B cell (primary cell): ENCODE results near the gene STON2. TPM values are rescaled to one million over a fixed set of nuclear protein-coding genes. Genes with fewer than 3 reads are reported as not detected.

ENCODE experiments used
- ATAC-seq: fragments of 200-7000 bp; cut with Tn5 transposase; one replicate; pipeline ENCODE4 v1.10.0; 2021; ENCODE audit warnings: low read depth, mild to moderate bottlenecking, moderate number of reproducible peaks, moderate library complexity
- CTCF ChIA-PET: fragments of 350-600 bp; sonication (Branson Sonifier 250); formaldehyde crosslinking; loops from one replicate; lab custom pipeline; 2021; ENCODE audit warnings: antibody characterized with exemption, inconsistent platforms; lab: Charles Lee
- POLR2A ChIA-PET: fragments of 350-600 bp; sonication (Branson Sonifier 250); formaldehyde crosslinking; loops from one replicate; lab custom pipeline; 2021; ENCODE audit warnings: antibody characterized with exemption; lab: Charles Lee
- DNase-seq: peaks from one replicate; pipeline ENCODE4 v3.0.0; 2013
- H2AFZ ChIP-seq: 2 replicates; pipeline ENCODE4 v1.6.1; 2012; ENCODE audit warnings: mild to moderate bottlenecking, low read depth, low read length; ENCODE audit not compliant: insufficient read depth, poor library complexity, severe bottlenecking
- H3K27ac ChIP-seq, 2 donors: 1 replicate in 1 of 2; 2 replicates in 1 of 2; pipeline ENCODE4 v1.5.1; 2012 to 2013; ENCODE audit warnings: low read length in 2 of 2, mild to moderate bottlenecking in 2 of 2, moderate library complexity in 1 of 2
- H3K27me3 ChIP-seq, 4 experiments: fragments of 200-600 bp in 1 of 4; sonication (generic) in 1 of 4; replicated peaks in 1 of 4; 1 replicate in 2 of 4; 2 replicates in 2 of 4; pipeline versions ENCODE4 v1.6.1 to v1.7.0; 2013 to 2016; ENCODE audit warnings: low read length in 3 of 4, mild to moderate bottlenecking in 2 of 4, mixed read lengths in 1 of 4, moderate library complexity in 1 of 4; ENCODE audit not compliant: insufficient read depth in 4 of 4, control insufficient read depth in 3 of 4; ENCODE audit errors: control extremely low read depth in 1 of 4
- H3K36me3 ChIP-seq, 2 experiments: replicated peaks in 1 of 2; 1 replicate in 1 of 2; 2 replicates in 1 of 2; pipeline versions ENCODE4 v1.6.1 to v1.7.1; 2013; ENCODE audit warnings: low read length in 1 of 2; ENCODE audit not compliant: insufficient read depth in 2 of 2, control insufficient read depth in 1 of 2; ENCODE audit errors: control extremely low read depth in 1 of 2, extremely low read depth in 1 of 2
- H3K4me1 ChIP-seq, 2 donors: fragments of 200-600 bp in 1 of 2; sonication (generic) in 1 of 2; 1 replicate in 1 of 2; 2 replicates in 1 of 2; pipeline versions ENCODE4 v1.5.1 to v1.6.1; 2013 to 2017; ENCODE audit warnings: low read length in 2 of 2; ENCODE audit not compliant: control insufficient read depth in 2 of 2, insufficient read depth in 2 of 2
- H3K4me2 ChIP-seq: replicated peaks from 2 replicates; pipeline ENCODE3; 2012; ENCODE audit warnings: mild to moderate bottlenecking, low read depth, low read length; ENCODE audit not compliant: poor library complexity, severe bottlenecking
- H3K4me3 ChIP-seq, 5 experiments: fragments of 200-600 bp in 1 of 5; sonication (generic) in 1 of 5; 1 replicate in 3 of 5; 2 replicates in 2 of 5; pipeline versions ENCODE4 v1.5.1 to v1.7.0; 2011 to 2016; ENCODE audit warnings: low read length in 4 of 5, mild to moderate bottlenecking in 4 of 5, low read depth in 2 of 5, control low read depth in 1 of 5, moderate library complexity in 1 of 5; ENCODE audit not compliant: insufficient read depth in 1 of 5; ENCODE audit errors: control extremely low read depth in 1 of 5, extremely low read depth in 1 of 5
- H3K79me2 ChIP-seq: fragments of 200-600 bp; sonication (generic); one replicate; pipeline ENCODE4 v1.6.0; 2016; ENCODE audit warnings: low read length; ENCODE audit not compliant: control insufficient read depth, insufficient read depth
- H3K9ac ChIP-seq: fragments of 200-600 bp; sonication (generic); 2 replicates; pipeline ENCODE4 v1.6.1; 2017; ENCODE audit warnings: mild to moderate bottlenecking, low read length, moderate library complexity
- H3K9me3 ChIP-seq, 3 donors: one replicate each; pipeline versions ENCODE4 v1.6.1 to v1.7.1; 2013; ENCODE audit warnings: low read length in 2 of 3; ENCODE audit not compliant: control insufficient read depth in 2 of 3, insufficient read depth in 1 of 3; ENCODE audit errors: control extremely low read depth in 1 of 3
- H4K20me1 ChIP-seq: 2 replicates; pipeline ENCODE4 v1.6.0; 2012; ENCODE audit warnings: mild to moderate bottlenecking, low read length; ENCODE audit not compliant: insufficient read depth, control insufficient read depth, poor library complexity, severe bottlenecking
- H3K27ac Mint-ChIP-seq: one replicate; pipeline ENCODE4 v1.8.0; 2021; ENCODE audit warnings: mixed read lengths
- H3K27me3 Mint-ChIP-seq: one replicate; pipeline ENCODE4 v1.8.0; 2021; ENCODE audit warnings: mixed read lengths
- H3K4me1 Mint-ChIP-seq: one replicate; pipeline ENCODE4 v1.8.0; 2021; ENCODE audit warnings: mixed read lengths
- H3K4me3 Mint-ChIP-seq: one replicate; pipeline ENCODE4 v1.8.0; 2021; ENCODE audit warnings: mixed read lengths
- H3K9me3 Mint-ChIP-seq: one replicate; pipeline ENCODE4 v1.8.0; 2022; ENCODE audit warnings: mixed read lengths; ENCODE audit not compliant: insufficient read depth
- EZH2 ChIP-seq: IDR thresholded peaks from 2 replicates; pipeline ENCODE4 v1.6.1; 2012; ENCODE audit warnings: borderline replicate concordance, low read depth, mild to moderate bottlenecking, moderate library complexity, low read length; ENCODE audit not compliant: insufficient read depth, poor library complexity, severe bottlenecking
- WGBS: methylation state at CpG from one replicate; pipeline ENCODE4 v1.1.5; 2013; ENCODE audit warnings: missing lambda C conversion rate; ENCODE audit not compliant: insufficient coverage; 5-methylcytosine and 5-hydroxymethylcytosine counted together
- intact Hi-C: fragments of 100-400 bp; cut with micrococcal nuclease; formaldehyde crosslinking; loops from one replicate; pipeline ENCODE4 v1.10.0; 2022
- polyA plus RNA-seq: library from polyadenylated mRNA; depleted of rRNA; stranded (reverse); fragments of >200 nt; gene quantifications from 2 replicates; pipeline ENCODE4 v1.2.3, GENCODE V29; 2012
- total RNA-seq, 2 donors: library from RNA; stranded (reverse); fragments of 120-200 nt in 1 of 2; gene quantifications; 1 replicate in 1 of 2; 2 replicates in 1 of 2; pipeline versions ENCODE4 v1.2.3 to v1.2.4, GENCODE V29; 2013 to 2022
- TF ChIP-seq, protein P1 (sequence below): fragments of 200-600 bp; IDR thresholded peaks from one replicate; pipeline ENCODE4 v1.8.0; 2022; ENCODE audit warnings: antibody characterized with exemption, mild to moderate bottlenecking

The STON2 gene
- total and polyA plus RNA-seq, 2 donors (not counting 1 experiment from before 2014, with no cell fraction given): 0.03 TPM; not detected in 1

DNA sequence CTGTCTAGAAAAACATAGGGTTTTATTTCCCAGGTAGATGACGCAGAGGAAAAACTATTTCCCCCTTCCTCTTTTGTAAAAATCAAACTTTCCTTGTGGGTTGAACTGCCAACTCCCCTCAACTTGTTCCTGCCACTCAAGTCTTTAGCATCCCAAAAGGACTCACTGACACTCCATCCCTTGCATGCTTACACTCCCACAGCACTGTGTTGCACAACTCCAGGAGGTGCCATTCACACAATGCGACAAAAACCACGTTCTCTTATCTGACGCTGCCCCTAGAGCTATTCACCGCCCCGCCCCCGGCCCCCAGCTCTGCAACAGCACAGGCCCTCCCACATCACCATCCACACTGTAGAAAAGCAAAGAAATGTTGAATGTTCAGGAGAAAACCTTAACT is 16.9 kb upstream of the STON2 start:
- Mint-ChIP-seq H3K9me3 (peaks cover 9% of the 10 kb centered on the region), H3K4me1 (no peaks in the 10 kb centered on the region), H3K4me3 (no peak overlapping the region), H3K27ac (no peak overlapping the region), H3K27me3 (peaks cover 22% of the 10 kb centered on the region)
- no peak overlapping the region for H3K27ac ChIP-seq
- H3K9ac ChIP-seq: no peak overlapping the region
- no peak for DNase-seq
- H2AFZ ChIP-seq: no peak overlapping the region
- TF ChIP-seq, protein P1, sequence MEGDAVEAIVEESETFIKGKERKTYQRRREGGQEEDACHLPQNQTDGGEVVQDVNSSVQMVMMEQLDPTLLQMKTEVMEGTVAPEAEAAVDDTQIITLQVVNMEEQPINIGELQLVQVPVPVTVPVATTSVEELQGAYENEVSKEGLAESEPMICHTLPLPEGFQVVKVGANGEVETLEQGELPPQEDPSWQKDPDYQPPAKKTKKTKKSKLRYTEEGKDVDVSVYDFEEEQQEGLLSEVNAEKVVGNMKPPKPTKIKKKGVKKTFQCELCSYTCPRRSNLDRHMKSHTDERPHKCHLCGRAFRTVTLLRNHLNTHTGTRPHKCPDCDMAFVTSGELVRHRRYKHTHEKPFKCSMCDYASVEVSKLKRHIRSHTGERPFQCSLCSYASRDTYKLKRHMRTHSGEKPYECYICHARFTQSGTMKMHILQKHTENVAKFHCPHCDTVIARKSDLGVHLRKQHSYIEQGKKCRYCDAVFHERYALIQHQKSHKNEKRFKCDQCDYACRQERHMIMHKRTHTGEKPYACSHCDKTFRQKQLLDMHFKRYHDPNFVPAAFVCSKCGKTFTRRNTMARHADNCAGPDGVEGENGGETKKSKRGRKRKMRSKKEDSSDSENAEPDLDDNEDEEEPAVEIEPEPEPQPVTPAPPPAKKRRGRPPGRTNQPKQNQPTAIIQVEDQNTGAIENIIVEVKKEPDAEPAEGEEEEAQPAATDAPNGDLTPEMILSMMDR: no peak
- TF ChIP-seq EZH2: no peak
- ATAC-seq: no peak
- WGBS: 88% methylated on average over 1 of the region's 7 CpGs
- ChIA-PET CTCF (no interaction called here), POLR2A (no interaction called here)
- H3K79me2 ChIP-seq: no peaks in the 10 kb centered on the region
- intact Hi-C loops: no loop called here
- no peaks in the 10 kb centered on the region for H4K20me1 ChIP-seq
- no peak overlapping the region for H3K4me2 ChIP-seq
- peaks cover 0 to 3% (median 0%) of the 10 kb centered on the region in 3 donors for H3K9me3 ChIP-seq
- no peak overlapping the region for H3K4me3 ChIP-seq
- no peaks in the 10 kb centered on the region for H3K27me3 ChIP-seq
- no peaks in the 10 kb centered on the region for H3K4me1 ChIP-seq
- H3K36me3 ChIP-seq: no peaks in the 10 kb centered on the region

DNA sequence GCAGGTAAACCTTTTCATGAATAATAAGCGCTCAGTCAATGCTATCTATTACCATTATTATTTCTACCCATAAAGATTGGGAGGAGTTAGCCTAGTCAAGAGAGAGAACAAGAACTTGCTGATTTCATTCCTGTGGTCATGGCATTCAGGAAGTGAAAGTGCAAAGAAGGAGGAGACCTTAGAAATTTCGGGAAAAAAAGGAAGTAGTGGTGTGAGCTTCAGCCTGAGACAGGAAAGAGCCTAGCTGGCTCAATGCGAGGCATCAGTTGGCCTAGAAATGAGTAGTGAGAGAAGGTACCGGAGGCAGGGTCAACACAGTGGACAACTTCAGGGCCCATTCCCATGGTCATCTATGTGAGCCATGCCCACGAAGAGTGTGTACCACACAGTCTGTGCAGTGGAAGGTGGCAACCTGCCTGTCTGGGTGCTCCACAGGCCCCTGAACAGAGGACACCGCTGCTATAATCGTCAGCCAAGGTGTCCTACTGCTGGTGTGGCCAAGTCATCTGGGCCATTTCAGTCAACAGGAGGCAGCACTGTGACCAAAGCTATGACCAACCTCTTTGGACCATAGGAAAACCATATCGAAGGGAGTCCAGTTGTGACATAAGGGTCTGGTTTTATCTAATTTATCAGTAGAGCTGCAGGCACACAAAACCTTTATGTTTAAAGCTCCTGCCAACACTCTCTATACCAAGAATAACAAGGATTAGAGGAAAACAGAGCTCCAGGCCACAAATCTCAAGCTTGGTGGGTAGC is 16.2 kb upstream of the STON2 start:
- H4K20me1 ChIP-seq: no peaks in the 10 kb centered on the region
- ATAC-seq (no peak), DNase-seq (no peak)
- H3K4me3 ChIP-seq: no peak overlapping the region
- H3K36me3 ChIP-seq: no peaks in the 10 kb centered on the region
- ChIA-PET POLR2A (no interaction called here), CTCF (no interaction called here)
- H3K4me3 Mint-ChIP-seq: no peak overlapping the region
- no peaks in the 10 kb centered on the region for H3K4me1 Mint-ChIP-seq
- H3K27ac Mint-ChIP-seq: no peak overlapping the region
- TF ChIP-seq EZH2: no peak
- TF ChIP-seq, protein P1: no peak
- H3K79me2 ChIP-seq: no peaks in the 10 kb centered on the region
- H3K27ac ChIP-seq: no peak overlapping the region
- intact Hi-C loops: no loop called here
- 32% methylated on average over 6 of the region's 8 CpGs for WGBS
- H3K27me3 Mint-ChIP-seq: peaks cover 22% of the 10 kb centered on the region
- H3K4me2 ChIP-seq: no peak overlapping the region
- H3K9me3 Mint-ChIP-seq: peaks cover 7% of the 10 kb centered on the region
- peaks cover 0 to 5% (median 0%) of the 10 kb centered on the region in 3 donors for H3K9me3 ChIP-seq
- H3K27me3 ChIP-seq: no peaks in the 10 kb centered on the region
- no peak overlapping the region for H2AFZ ChIP-seq
- H3K4me1 ChIP-seq: no peaks in the 10 kb centered on the region
- H3K9ac ChIP-seq: no peak overlapping the region
